ENCODE data around the gene TARS3. TPM values are rescaled to one million over a fixed set of nuclear protein-coding genes. Genes with fewer than 3 reads are reported as not detected.

The TARS3 gene
- total RNA-seq, 1 experiment from 2014 or later = 9.5 TPM

DNA sequence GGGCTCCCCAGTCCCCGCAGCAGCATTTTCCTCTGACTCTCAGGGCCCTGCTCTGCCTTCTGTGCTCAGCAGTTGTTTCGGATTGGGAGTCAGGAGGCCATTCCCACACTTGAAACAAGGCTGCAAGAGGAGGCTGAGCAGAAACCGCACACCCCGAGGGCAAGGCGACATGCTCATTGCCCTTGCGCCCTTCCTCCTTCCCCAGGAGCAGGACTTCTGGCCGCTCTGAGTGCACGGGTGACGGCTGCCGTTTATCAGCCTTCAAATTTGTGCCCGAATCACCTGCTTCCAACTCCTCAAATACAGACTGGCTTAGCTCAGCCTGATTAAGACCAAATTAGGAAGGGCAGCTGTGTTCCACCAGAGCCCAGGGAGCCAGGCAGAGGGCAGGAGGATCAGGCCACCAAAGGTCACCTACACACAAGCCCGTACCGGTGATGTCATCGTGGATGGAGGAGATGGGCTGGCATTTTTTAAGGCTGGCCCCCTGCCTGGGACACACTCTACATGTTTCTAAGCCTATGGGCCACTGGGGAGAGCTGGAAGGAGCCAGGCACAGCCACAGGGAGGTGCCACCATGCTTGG lies 110.2 kb downstream of the TARS3 start (continued):
- TF ChIP-seq ZNF121 (CRISPR knock-in tag; IDR thresholded peaks at IDR 0.05) = no peak

DNA sequence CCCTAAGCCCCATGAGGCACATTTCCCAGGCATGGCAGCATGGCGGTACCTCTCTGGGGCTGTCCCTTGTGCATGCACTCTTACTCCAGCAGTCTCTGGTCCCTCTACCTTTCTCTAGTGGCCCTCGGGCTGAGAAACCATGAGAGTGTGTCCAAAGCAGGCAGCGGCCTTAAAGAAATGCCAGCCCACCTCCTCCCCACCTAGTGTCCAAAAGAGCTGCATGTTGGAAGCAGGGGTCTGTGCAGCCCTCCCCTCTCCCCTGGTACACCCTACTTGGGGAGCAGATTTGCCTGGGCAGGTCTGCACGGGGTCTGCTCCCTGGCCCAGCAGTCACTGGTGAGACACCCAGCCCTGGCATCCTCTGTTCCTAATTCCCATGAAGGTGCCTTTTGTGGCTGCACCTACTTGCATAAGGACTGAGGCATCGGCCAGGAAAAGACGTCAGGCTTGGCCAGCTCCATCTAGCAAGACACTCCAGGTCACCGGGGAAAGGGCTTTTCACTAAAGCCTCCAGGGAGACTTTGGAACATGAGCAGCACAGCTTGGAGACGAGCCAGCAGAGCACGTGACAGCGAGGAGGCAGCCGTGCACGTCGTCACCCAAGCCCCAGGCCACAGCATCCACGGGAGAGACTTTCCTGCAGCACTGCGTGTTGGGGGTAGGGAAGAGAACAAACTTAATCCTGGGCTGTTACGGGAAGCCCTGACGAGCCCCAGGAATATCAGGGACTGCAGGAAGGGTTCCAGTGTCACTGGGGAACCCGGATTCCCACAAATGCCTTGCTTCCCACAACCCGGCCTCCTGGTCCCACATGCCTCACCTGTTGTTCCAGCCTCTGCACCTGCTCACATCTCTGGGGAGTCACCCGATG lies 110.9 kb downstream of the TARS3 start:
- DNase-seq (ENCODE audit: low spot score) (no peak), ATAC-seq (no peak)
- H3K9me3 Mint-ChIP-seq = no peaks in the 10 kb centered on the region
- no peaks in the 10 kb centered on the region for H3K36me3 Mint-ChIP-seq
- no peak overlapping the region for H3K4me3 Mint-ChIP-seq
- peaks cover 26% of the 10 kb centered on the region for H3K4me1 Mint-ChIP-seq
- TF ChIP-seq, protein P1, sequence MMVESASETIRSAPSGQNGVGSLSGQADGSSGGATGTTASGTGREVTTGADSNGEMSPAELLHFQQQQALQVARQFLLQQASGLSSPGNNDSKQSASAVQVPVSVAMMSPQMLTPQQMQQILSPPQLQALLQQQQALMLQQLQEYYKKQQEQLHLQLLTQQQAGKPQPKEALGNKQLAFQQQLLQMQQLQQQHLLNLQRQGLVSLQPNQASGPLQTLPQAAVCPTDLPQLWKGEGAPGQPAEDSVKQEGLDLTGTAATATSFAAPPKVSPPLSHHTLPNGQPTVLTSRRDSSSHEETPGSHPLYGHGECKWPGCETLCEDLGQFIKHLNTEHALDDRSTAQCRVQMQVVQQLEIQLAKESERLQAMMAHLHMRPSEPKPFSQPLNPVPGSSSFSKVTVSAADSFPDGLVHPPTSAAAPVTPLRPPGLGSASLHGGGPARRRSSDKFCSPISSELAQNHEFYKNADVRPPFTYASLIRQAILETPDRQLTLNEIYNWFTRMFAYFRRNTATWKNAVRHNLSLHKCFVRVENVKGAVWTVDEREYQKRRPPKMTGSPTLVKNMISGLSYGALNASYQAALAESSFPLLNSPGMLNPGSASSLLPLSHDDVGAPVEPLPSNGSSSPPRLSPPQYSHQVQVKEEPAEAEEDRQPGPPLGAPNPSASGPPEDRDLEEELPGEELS (CRISPR knock-in tag; IDR thresholded peaks at IDR 0.05) = no peak
- TF ChIP-seq NFE2L1 (CRISPR knock-in tag; IDR thresholded peaks at IDR 0.05) (no peak), ETV6 (CRISPR knock-in tag; IDR thresholded peaks at IDR 0.05) (no peak), NFYB (CRISPR knock-in tag; conservative IDR thresholded peaks at IDR 0.05; ENCODE audit: low read depth) (no peak)
- TF ChIP-seq, protein P2, sequence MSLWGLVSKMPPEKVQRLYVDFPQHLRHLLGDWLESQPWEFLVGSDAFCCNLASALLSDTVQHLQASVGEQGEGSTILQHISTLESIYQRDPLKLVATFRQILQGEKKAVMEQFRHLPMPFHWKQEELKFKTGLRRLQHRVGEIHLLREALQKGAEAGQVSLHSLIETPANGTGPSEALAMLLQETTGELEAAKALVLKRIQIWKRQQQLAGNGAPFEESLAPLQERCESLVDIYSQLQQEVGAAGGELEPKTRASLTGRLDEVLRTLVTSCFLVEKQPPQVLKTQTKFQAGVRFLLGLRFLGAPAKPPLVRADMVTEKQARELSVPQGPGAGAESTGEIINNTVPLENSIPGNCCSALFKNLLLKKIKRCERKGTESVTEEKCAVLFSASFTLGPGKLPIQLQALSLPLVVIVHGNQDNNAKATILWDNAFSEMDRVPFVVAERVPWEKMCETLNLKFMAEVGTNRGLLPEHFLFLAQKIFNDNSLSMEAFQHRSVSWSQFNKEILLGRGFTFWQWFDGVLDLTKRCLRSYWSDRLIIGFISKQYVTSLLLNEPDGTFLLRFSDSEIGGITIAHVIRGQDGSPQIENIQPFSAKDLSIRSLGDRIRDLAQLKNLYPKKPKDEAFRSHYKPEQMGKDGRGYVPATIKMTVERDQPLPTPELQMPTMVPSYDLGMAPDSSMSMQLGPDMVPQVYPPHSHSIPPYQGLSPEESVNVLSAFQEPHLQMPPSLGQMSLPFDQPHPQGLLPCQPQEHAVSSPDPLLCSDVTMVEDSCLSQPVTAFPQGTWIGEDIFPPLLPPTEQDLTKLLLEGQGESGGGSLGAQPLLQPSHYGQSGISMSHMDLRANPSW (CRISPR knock-in tag; conservative IDR thresholded peaks at IDR 0.05; ENCODE audit: low read depth) = no peak
- POLR2A ChIA-PET = no interaction called here
- no peak overlapping the region for H3K27ac Mint-ChIP-seq
- CTCF ChIA-PET = no interaction called here
- peaks cover 14% of the 10 kb centered on the region for H3K27me3 Mint-ChIP-seq (ENCODE audit: low read depth)

DNA sequence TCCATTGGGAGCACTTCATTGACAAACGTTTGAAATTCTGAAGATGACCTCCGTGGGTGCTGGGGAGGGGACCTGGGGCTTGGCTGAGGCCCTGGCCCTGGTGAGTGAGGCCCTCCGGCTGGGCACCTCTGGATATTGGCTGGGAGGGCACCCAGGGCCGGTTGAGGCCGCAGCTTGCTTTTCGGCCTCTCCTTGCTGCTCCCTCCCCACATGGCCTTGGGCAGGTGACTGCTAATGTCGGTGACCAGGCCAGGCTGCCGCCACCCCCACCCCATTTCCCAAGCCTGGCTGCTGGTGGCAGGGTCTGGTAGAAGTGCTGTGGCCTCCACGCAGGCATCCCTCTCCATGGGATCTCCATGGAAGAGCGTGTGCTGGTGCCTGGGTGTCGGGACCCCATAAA lies 111.6 kb downstream of the TARS3 start:
- DNase-seq (ENCODE audit: low spot score) (no peak), ATAC-seq (no peak)
- no peak overlapping the region for H3K4me3 Mint-ChIP-seq
- peaks cover 14% of the 10 kb centered on the region for H3K27me3 Mint-ChIP-seq (ENCODE audit: low read depth)
- H3K36me3 Mint-ChIP-seq = no peaks in the 10 kb centered on the region
- no peak overlapping the region for H3K27ac Mint-ChIP-seq
- TF ChIP-seq, protein P3, sequence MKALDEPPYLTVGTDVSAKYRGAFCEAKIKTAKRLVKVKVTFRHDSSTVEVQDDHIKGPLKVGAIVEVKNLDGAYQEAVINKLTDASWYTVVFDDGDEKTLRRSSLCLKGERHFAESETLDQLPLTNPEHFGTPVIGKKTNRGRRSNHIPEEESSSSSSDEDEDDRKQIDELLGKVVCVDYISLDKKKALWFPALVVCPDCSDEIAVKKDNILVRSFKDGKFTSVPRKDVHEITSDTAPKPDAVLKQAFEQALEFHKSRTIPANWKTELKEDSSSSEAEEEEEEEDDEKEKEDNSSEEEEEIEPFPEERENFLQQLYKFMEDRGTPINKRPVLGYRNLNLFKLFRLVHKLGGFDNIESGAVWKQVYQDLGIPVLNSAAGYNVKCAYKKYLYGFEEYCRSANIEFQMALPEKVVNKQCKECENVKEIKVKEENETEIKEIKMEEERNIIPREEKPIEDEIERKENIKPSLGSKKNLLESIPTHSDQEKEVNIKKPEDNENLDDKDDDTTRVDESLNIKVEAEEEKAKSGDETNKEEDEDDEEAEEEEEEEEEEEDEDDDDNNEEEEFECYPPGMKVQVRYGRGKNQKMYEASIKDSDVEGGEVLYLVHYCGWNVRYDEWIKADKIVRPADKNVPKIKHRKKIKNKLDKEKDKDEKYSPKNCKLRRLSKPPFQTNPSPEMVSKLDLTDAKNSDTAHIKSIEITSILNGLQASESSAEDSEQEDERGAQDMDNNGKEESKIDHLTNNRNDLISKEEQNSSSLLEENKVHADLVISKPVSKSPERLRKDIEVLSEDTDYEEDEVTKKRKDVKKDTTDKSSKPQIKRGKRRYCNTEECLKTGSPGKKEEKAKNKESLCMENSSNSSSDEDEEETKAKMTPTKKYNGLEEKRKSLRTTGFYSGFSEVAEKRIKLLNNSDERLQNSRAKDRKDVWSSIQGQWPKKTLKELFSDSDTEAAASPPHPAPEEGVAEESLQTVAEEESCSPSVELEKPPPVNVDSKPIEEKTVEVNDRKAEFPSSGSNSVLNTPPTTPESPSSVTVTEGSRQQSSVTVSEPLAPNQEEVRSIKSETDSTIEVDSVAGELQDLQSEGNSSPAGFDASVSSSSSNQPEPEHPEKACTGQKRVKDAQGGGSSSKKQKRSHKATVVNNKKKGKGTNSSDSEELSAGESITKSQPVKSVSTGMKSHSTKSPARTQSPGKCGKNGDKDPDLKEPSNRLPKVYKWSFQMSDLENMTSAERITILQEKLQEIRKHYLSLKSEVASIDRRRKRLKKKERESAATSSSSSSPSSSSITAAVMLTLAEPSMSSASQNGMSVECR (CRISPR knock-in tag; IDR thresholded peaks at IDR 0.05; ENCODE audit: borderline replicate concordance) = no peak
- TF ChIP-seq RORB (CRISPR knock-in tag; IDR thresholded peaks at IDR 0.05) (no peak), ZNF121 (CRISPR knock-in tag; IDR thresholded peaks at IDR 0.05) (no peak)
- TF ChIP-seq, protein P4, sequence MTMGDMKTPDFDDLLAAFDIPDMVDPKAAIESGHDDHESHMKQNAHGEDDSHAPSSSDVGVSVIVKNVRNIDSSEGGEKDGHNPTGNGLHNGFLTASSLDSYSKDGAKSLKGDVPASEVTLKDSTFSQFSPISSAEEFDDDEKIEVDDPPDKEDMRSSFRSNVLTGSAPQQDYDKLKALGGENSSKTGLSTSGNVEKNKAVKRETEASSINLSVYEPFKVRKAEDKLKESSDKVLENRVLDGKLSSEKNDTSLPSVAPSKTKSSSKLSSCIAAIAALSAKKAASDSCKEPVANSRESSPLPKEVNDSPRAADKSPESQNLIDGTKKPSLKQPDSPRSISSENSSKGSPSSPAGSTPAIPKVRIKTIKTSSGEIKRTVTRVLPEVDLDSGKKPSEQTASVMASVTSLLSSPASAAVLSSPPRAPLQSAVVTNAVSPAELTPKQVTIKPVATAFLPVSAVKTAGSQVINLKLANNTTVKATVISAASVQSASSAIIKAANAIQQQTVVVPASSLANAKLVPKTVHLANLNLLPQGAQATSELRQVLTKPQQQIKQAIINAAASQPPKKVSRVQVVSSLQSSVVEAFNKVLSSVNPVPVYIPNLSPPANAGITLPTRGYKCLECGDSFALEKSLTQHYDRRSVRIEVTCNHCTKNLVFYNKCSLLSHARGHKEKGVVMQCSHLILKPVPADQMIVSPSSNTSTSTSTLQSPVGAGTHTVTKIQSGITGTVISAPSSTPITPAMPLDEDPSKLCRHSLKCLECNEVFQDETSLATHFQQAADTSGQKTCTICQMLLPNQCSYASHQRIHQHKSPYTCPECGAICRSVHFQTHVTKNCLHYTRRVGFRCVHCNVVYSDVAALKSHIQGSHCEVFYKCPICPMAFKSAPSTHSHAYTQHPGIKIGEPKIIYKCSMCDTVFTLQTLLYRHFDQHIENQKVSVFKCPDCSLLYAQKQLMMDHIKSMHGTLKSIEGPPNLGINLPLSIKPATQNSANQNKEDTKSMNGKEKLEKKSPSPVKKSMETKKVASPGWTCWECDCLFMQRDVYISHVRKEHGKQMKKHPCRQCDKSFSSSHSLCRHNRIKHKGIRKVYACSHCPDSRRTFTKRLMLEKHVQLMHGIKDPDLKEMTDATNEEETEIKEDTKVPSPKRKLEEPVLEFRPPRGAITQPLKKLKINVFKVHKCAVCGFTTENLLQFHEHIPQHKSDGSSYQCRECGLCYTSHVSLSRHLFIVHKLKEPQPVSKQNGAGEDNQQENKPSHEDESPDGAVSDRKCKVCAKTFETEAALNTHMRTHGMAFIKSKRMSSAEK (CRISPR knock-in tag; IDR thresholded peaks at IDR 0.05; ENCODE audit: borderline replicate concordance) = no peak
- CTCF ChIA-PET = no interaction called here
- POLR2A ChIA-PET = no interaction called here
- H3K9me3 Mint-ChIP-seq = no peaks in the 10 kb centered on the region
- H3K4me1 Mint-ChIP-seq = peaks cover 22% of the 10 kb centered on the region
